Stomach (tissue), 4 donors: ENCODE data around the gene HOXA6.

ENCODE experiments used
- CTCF ChIP-seq, 7 experiments: fragments of 450-650 bp in 4 of 7; fragments of 200-600 bp in 3 of 7; sonication (generic) in 3 of 7; IDR thresholded peaks; one replicate each; pipeline ENCODE4 v1.5.1; 2016 to 2019; ENCODE audit warnings: antibody characterized with exemption in 7 of 7, control low read depth in 2 of 7, mild to moderate bottlenecking in 1 of 7
- EP300 ChIP-seq: sonication (generic); formaldehyde crosslinking; IDR thresholded peaks from one replicate; pipeline ENCODE4 v1.6.1; 2017; ENCODE audit warnings: antibody characterized with exemption
- POLR2A ChIP-seq, 4 donors: fragments of 450-650 bp; IDR thresholded peaks; one replicate each; pipeline ENCODE4 v1.6.1; 2016; ENCODE audit warnings: antibody characterized with exemption in 4 of 4, control low read depth in 2 of 4, mild to moderate bottlenecking in 1 of 4, moderate library complexity in 1 of 4

GRCh38 chr7:27100694-27101170, 46.8 kb downstream of the HOXA6 start:
- TF ChIP-seq CTCF (IDR thresholded peaks at IDR 0.05): no peak
- no peak for TF ChIP-seq POLR2A (IDR thresholded peaks at IDR 0.05)
- no peak for TF ChIP-seq EP300
